ENCODE measurements around the gene BGLAP.

BGLAP gene

DNA sequence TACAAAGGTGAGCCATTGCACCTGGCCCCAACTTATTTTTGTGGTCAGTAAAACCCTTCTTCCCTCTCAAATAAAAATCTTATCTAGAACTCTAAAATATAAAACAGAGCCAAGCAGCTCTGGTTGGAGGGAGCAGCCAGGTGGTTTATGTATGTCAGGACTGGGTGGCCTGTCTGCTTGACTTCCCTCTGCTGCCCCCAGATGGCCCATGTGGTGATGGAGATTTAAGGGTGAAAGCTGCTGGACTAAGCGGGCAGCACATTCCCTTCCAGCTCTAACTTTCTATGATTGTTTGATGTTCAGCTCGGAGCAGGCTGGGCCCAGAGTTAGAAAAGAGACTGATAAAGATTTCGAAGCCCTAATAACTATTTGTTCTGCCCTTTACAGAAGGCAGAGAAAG, 17.8 kb downstream of the BGLAP start:
- DNase-seq, result no peak

DNA sequence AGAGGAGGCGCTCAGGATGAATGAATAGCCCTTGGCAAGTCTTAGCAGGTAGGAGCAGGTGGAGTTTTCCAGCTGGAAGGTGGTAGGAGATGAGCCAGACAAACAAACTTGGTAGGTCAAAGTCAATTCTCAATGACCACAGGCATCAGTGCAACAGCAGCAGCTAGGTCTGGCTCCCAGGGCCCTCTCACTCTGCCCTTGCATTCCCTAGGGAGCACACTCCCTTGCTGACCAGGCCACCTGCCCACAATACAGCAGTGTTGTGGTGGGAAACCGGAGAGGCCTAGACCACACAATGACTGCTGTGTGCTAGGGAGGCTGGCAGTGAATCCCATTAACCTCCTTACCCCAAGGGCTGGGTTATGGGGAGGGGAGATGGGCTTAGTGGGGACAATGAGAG, 18.9 kb downstream of the BGLAP start:
- no peak for DNase-seq

DNA sequence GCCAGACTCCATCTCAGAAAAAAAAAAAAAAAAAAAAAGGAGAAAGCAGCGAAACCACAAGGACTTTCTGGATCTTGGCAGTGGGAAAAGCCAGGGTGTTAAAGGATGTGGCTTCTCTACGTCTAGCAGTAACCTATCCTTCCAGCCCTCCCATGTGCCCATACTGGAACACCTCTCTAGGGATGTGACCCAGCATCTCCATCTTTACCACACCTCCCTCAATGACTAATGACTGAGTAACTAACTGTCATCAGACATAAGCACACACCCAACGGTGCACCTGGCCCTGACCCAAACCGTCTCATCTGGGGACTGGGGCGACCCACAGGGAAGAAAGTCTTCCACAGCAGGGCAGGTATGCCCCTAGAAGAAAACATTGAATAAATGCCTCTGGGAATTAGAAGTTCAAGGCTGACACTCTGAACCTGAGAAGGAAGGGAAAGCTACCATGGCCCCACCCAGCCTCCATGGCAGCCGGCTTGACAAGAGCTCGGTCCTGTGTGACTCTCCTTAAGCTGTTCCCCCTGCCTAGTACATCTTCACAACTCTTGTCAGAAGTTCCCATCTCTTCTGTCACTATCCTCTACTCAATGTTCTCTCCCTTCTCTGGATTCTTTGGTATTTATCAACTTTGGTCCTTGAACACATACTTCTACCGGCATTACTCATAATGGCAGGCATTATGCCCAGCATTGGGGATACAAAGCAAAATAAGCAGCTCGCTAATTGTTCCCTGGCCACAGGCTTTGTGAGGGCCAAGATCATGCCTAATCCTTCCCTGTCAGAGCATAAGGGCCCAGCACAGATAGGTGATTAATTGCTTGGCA, 20.7 kb downstream of the BGLAP start:
- no peak for DNase-seq

DNA sequence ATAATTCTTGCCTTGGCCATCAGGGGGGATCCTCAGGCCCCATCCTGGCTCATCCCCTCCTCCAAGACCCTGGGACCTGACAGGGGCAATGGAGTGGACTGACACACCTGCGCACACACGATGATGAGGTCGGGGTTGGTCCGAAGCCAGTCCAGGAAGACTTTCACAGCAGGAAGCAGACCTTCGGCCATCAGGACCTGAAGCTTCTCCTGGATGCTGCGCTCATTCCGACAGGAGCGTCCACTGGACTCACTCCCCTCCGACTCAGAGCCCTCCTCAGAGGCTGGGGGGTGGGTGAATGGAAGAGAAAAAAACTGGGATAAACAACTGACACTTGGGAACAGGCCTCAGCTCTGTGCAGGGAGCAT, 21.3 kb downstream of the BGLAP start:
- no peak for DNase-seq

DNA sequence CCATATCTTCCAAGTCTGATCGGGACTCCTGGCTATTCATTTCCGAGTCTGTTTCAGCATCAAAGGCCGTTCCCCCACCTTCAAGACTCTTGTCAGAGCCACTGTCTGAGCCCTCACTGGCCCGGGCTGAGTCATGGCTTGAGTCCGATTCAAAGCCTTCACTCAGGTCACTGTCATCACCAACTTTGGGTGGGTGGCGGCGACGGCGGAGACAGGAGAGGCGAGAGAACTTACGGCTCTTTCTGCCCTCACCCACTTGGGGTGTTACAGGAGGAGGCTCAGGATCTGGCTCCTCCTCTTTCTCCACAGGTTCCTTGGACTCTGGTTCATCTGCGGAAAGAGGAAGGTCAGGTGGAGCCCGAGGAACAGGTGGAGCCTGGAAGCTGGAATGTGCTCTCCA, 24.1 kb downstream of the BGLAP start:
- no peak for DNase-seq

DNA sequence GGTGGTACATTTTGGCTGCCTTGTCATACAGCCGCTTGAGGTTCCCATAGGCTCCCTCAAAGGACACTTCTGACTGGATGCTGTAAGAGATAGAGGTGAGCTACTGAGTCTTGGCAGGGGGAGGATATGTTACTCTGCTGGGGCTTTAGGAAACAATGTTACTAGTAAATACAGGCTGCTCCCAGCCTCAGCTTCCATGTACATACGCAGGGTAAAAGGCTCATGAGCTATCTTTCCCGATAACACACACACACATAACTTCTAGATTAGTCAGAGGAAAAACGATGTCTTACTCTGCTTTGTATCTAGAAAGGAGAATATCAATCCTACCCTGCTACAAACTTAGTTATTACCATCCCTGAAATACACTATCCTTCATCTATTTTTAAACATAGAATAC, 26.4 kb downstream of the BGLAP start:
- no peak for DNase-seq

DNA sequence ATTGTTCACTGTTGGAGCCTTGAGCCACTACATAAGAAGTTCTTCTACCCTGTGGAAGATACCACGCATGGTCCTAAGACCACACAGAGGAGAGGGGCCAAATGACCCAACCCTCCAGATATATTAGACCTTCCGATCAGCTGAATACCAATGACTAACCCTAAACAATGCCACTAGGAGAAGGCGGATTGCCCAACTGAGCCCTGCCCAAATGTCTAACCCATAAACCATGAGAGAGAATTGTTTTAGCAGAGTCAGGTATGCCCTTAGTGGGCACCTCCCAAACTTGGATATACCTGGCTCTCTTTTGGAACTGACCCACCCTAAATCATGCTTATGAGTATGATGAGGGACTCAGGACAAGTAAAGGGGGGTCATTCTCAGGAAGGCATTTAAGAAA, 28.3 kb downstream of the BGLAP start:
- no peak for DNase-seq

DNA sequence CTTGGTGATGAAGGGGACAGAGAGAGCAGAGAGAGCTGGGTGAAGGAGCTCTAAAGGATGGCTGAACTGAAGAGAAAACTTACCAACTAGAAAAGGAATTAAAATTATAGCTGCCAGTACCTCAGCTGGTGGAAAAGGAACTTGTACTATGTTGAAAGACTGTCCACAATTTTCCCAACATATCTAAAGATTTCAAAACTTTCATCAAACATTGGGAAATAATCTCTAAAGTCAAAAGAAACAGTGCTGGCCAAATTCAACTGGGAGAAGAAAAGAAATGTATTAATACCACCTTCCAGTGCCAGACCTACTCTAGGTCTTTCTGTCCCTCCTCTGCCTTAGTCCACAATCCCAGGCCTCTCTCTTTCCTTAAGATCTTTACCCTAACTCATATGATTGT, 34.5 kb downstream of the BGLAP start:
- no peak for DNase-seq

DNA sequence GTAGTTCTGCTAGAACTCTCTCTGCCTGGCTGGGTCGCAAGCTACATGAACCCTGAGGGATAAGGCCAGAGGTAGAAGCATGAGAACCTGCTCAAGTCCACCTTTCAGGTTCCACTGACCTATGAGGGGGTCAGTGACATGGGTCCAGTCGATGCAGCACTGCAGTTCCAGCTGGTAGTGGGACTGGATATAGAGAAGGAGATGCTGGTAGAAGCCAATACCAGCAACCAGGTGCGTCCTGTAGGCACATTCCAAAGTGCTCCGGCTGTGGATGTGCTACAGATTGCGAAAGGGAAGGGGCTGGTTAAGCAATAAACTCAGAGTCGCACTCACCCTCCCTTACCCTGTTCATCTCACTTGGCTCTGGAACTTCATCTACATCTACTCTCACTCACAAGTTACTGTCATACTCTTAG, 35.0 kb downstream of the BGLAP start:
- no peak for DNase-seq

DNA sequence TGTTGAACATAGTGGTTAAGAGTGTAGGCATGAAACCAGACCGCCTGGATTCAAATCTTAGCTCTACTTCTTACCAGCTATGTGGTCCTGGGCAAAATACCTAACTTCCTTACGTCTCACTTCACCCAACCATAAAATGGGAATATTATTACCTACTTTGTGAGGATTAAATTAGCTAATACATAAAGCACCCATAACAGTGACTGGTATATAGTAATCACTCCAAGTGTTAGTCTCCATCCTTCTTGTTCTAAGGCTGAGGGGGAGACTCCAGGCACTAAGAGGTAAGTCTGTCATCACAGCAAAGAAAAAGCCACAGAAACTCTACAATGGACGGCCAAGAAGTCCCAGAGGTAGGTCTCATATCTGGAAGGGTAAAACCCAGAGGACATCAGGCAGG, 37.9 kb downstream of the BGLAP start:
- no peak for DNase-seq

DNA sequence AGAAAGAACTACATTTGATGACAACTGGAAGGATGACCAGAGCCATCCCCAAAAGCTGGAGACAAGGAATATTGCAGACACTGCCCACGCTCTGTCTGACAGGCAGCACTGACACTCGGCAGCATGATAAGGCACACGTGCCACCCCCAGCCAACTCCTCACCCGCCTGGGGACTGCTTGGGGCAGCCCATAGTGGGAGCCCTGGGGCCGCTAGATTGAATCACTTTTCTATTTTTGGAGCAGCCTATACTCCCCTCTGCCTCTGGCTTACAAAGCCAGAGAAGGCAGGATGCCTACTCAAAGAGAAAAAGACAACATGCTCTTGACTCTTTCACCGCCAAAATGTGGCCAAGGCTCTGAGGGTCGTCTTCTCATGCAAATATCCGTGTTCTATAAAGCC, 39.3 kb downstream of the BGLAP start:
- DNase-seq, result peak in 1 of 2 experiments; percentile 36

DNA sequence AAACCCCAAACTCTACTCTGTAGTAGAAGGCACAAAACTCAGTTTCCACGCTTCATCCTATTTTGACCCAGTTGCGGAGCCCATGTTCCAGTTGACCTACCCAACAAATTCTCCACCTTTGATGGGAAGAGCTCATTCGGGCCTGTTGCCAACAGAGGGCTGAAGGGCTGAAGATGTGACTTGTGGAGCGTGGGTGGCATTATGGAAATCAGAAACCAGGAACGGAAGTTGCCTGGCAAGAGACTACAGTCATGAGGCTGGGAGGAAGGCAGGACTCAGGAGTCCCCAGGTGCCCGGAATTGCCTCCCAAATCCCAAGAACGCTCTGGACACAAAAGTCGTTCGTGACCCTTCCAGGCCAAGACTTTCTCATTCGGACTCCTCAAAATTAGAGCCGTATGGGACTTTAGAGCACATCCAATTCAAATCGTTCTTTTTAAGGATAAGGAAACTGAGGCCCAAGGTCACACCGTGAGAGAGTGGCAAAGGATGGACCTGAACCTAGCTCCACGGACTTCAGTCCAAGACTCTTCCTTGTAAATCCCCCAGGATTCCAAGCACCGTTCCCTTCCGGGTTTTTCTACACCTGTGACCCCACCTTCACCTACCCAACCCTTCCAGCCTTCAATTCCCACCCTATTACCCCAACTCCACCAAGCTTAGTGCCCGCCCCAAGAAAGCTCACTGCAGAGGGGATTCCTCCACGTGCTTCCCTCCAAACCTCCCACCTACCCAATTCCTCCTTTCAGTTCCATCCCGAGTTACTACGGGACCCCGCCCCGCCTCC, 39.9 kb downstream of the BGLAP start:
- DNase-seq, result peak; percentile 66 to 68

DNA sequence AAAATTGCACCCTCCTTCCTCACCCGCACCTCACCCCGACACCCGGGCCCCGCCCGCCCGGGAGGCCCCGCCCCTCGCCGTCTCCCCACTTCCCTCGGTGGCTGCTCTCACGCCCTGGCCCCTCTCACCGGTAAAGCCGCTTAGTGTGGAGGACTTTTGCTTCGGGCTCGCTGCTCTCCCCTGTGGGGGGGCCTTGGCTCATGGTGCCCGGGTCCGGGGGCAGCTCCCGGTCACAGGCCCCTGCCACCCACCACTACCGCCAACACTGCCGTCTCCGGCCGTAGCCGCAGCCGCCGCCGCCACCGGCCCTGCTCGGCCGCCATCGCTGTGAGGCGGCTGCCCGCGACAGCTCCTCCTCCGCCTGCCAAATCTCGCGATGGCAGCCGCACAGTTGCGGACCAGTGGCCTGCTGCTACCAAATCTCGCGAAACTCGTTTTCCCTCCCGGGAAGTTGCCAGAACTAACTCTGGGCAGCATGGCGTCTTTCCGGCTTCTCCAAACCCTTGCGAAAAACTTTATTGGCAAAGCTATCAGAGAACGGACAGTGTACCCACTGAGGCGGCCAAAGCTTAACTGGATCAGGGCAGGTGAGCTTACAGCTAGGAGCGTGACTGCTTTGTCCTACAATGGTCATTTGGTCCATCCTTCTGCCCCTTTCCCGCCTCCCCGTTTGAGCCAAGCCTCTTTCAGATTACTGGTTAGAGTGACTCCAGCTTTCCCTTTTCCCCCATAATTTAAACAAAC, 40.7 kb downstream of the BGLAP start, which contains the start of gene SMG5:
Gene SMG5 (minus strand): TSS at position 347 of the 744 bp plus-strand sequence. CDS start 145 bp downstream, at position 202.
- peak; percentile 99 to 100 for DNase-seq

DNA sequence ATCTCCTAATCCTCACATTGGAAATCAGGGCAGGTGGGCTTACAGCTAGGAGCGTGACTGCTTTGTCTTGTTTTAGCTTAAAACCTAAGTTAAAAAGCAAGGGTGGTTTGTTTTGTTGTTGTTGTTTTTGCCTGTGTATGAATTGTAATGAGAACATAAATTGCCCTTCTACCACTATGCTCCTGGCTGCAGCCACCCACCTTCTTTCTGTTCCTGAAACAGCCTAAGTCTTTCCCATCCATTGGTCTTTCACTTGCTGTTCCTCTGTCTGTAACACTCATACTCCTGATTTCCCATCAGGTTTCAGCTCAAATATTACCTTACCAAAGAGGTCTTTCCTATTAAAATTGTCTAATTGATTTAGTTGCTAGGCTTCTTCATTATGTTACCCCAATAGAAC, 41.5 kb downstream of the BGLAP start:
- DNase-seq, result no peak

DNA sequence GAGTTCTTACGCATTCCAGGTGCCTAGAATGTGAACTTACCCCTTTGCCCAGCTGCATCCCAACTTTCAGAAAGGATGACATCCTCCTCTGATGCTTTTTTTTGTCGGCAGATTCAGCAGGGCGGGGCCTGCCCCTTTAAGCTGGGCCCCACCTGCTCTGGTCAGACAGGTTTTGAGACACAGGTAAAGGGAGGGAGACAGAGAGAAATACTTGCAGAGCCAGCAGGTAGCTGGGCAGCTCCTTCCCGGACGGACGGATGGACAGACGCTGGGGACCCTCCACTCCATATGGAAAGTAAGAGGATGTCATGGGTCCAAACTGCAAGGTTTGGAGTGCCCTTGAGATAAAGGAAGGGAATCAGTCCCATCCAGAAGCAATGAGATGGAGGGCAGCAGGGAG, 42.1 kb downstream of the BGLAP start, which contains the start of gene TMEM79:
Gene TMEM79 (plus strand): TSS at position 214 of the 400 bp plus-strand sequence. CDS start 902 bp downstream, outside the sequence.
- no peak for DNase-seq

DNA sequence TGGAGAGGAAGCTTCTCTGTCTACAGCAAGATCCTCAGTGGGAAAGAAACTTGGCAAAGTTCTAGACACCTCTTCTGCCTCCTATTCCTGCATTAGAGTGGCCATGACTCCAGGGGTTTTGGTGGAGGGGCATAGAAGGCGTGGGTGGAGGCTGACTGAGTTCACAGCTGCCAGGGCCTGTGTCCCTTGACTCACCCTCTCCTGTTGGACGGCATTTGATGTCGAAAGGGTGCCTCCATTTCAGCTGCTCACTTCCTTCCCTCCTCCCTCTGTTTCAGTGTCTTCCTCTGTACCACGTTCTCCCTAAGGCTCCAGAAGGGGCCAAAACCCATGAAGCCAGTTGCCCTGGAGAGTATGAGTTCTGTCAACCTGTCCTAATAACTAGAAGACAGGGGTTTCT, 42.8 kb downstream of the BGLAP start:
- no peak for DNase-seq

DNA sequence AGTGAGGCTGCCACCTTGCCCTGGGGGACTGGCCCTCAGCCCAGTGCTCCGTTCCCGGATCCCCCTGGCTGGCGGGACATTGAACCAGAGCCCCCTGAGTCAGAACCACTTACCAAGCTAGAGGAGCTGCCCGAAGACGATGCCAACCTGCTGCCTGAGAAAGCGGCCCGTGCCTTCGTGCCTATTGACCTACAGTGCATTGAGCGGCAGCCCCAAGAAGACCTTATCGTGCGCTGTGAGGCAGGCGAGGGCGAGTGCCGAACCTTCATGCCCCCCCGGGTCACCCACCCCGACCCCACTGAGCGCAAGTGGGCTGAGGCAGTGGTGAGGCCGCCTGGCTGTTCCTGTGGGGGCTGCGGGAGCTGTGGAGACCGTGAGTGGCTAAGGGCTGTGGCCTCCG, 43.5 kb downstream of the BGLAP start:
- no peak for DNase-seq

DNA sequence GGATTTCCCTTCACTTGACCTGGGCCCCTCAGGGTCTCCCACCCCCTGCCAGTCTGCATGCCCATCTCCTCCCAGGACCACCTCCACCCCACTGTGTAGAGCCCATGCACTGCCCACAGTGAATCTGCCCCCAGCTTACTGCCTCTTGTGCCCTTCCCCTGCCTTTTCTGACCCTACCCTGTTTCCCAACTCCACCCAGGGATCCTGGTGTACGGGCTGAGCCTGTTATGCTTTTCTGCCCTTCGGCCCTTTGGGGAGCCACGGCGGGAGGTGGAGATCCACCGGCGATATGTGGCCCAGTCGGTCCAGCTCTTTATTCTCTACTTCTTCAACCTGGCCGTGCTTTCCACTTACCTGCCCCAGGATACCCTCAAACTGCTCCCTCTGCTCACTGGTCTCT, 44.1 kb downstream of the BGLAP start:
- DNase-seq, result no peak

DNA sequence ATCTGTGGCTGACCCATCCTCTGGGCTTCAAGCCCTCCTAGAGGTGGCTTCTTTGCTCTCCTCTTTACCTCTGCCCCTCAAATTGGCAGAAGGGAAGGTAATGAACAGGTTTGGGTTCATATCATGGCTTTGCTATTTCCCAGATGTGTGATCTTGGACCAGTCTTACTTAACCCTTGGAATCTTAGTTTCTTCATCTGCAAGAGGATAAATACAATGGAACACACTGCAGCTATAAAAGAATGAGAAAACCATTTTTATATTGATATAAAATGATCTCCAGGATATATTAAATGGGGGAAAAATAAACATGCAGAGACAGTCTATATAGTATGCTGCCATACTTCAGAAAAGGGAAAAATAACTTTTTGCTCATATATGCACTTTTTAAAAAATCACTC, 47.9 kb downstream of the BGLAP start:
- DNase-seq, result no peak

DNA sequence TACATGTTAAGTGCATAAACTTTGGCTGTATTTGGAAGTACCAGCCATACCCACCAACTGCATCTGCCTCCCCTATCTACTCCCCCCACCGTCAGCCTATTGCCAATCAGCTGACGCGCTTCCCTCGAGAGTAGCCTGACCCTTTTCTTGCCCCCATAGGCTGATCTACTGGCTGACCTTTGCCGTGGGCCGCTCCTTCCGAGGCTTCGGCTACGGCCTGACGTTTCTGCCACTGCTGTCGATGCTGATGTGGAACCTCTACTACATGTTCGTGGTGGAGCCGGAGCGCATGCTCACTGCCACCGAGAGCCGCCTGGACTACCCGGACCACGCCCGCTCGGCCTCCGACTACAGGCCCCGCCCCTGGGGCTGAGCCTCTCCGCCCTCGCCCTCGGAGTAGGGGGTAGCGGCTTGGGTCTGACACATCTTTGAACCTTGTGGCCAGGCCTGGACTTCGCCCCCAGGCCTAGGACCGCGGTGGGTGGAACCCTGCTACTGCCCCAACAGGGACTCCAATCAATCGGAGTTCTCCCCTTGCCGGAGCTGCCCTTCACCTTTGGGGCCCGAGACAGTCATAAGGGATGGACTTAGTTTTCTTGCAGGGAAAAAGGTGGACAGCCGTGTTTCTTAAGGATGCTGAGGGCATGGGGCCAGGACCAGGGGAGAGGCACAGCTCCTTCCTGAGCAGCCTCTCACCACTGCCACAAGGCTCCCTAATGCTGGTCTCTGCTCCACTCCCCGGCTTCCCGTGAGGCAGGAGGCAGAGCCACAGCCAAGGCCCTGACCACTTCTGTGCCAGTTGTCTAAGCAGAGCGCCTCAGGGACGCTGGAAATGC, 49.5 kb downstream of the BGLAP start:
- peak; percentile 46 to 73 for DNase-seq
